Stomach (tissue), 19 donors: ENCODE data around the gene SEMA4D. TPM values are rescaled to one million over a fixed set of nuclear protein-coding genes. Genes with fewer than 3 reads are reported as not detected.

Experiments used
- DNase-seq, 2 donors: peaks; one replicate each; pipeline versions ENCODE4 v3.0.0 to v3.0.0-alpha.2; 2013 to 2019
- H3K27ac ChIP-seq, 5 donors: fragments of 200-600 bp in 4 of 5; sonication (generic) in 4 of 5; one replicate each; pipeline ENCODE4 v1.5.1; 2013 to 2019; ENCODE audit warnings: mild to moderate bottlenecking in 1 of 5, moderate library complexity in 1 of 5
- H3K27me3 ChIP-seq, 3 donors: fragments of 200-600 bp; sonication (generic); one replicate each; pipeline ENCODE4 v1.5.1; 2017 to 2019; ENCODE audit warnings: mixed run types in 1 of 3
- H3K36me3 ChIP-seq, 4 donors: fragments of 200-600 bp; sonication (generic); 1 replicate in 3 of 4; 2 replicates in 1 of 4; pipeline ENCODE4 v1.5.1; 2016 to 2019
- H3K4me1 ChIP-seq, 4 donors: fragments of 200-600 bp; sonication (generic); one replicate each; pipeline ENCODE4 v1.5.1; 2016 to 2019
- H3K4me3 ChIP-seq, 4 donors: fragments of 200-600 bp; sonication (generic) in 3 of 4; one replicate each; pipeline ENCODE4 v1.5.1; 2016 to 2019; ENCODE audit warnings: mild to moderate bottlenecking in 1 of 4
- H3K9me3 ChIP-seq, 4 donors: fragments of 200-600 bp; sonication (generic); one replicate each; pipeline ENCODE4 v1.5.1; 2016 to 2019
- CTCF ChIP-seq, 7 experiments: fragments of 450-650 bp in 4 of 7; fragments of 200-600 bp in 3 of 7; sonication (generic) in 3 of 7; IDR thresholded peaks; one replicate each; pipeline ENCODE4 v1.5.1; 2016 to 2019; ENCODE audit warnings: antibody characterized with exemption in 7 of 7, control low read depth in 2 of 7, mild to moderate bottlenecking in 1 of 7
- EP300 ChIP-seq: sonication (generic); formaldehyde crosslinking; IDR thresholded peaks from one replicate; pipeline ENCODE4 v1.6.1; 2017; ENCODE audit warnings: antibody characterized with exemption
- POLR2A ChIP-seq, 4 donors: fragments of 450-650 bp; IDR thresholded peaks; one replicate each; pipeline ENCODE4 v1.6.1; 2016; ENCODE audit warnings: antibody characterized with exemption in 4 of 4, control low read depth in 2 of 4, mild to moderate bottlenecking in 1 of 4, moderate library complexity in 1 of 4
- POLR2AphosphoS5 ChIP-seq, 3 donors: sonication (generic); formaldehyde crosslinking; IDR thresholded peaks; one replicate each; pipeline ENCODE4 v1.6.1; 2016; ENCODE audit warnings: antibody characterized with exemption in 3 of 3
- WGBS, 5 donors: extraction: QIAGEN DNeasy Blood & Tissue Kit in 3 of 5; methylation state at CpG; one replicate each; pipeline versions ENCODE4 v1.1.5 to v1.1.7; 2013 to 2018; 5-methylcytosine and 5-hydroxymethylcytosine counted together
- intact Hi-C: fragments of 100-400 bp; cut with DNase I; formaldehyde crosslinking; loops from one replicate; pipeline ENCODE4 v1.15.1; 2023; ENCODE audit warnings: low total_unique reads
- long read RNA-seq, 10 donors: transcript quantifications; one replicate each; lab custom pipeline, GENCODE V29; 2026
- polyA plus RNA-seq, 3 donors: library from polyadenylated mRNA; stranded (reverse); fragments of 200-250 nt; gene quantifications; one replicate each; pipeline ENCODE4 v1.2.3, GENCODE V29; 2013
- total RNA-seq, 5 donors: library from RNA; depleted of rRNA; stranded (reverse); fragments of >200 nt; gene quantifications; one replicate each; pipeline versions ENCODE4 v1.1.0 to v1.2.3, GENCODE V29; 2014 to 2016
- donor health status: healthy with polysubstance abuse.
- donor health status: Bipolar disorder and iron deficiency.
- donor health status: healthy.

Gene SEMA4D
- 10 to 100 TPM; 11.1 to 43.3 (median 28.8) TPM for total RNA-seq
- polyA plus RNA-seq: 10 to 100 TPM in 1 of 3 donors, 1 to 10 TPM in 2; 4.9 to 10.9 (median 8.4) TPM
- long read RNA-seq, donor 1: 0 reads
- long read RNA-seq, donor 2, partial matches to known transcripts: 0 of 3 reads
- long read RNA-seq, donor 2, other reads (novel, unspliced or antisense): 0 of 3 reads
- long read RNA-seq, donor 3: 0 reads
- long read RNA-seq, donor 4: 0 reads
- long read RNA-seq, donor 5, full-length matches to known transcripts: 3 of 3 reads
- long read RNA-seq, donor 5, partial matches to known transcripts: 0 of 3 reads
- long read RNA-seq, donor 5, other reads (novel, unspliced or antisense): 0 of 3 reads
- long read RNA-seq, donor 6, full-length matches to known transcripts: 7 of 7 reads
- long read RNA-seq, donor 6, partial matches to known transcripts: 0 of 7 reads
- long read RNA-seq, donor 6, other reads (novel, unspliced or antisense): 0 of 7 reads
- long read RNA-seq, donor 7: 0 reads
- long read RNA-seq, donor 8, partial matches to known transcripts: 0 of 2 reads
- long read RNA-seq, donor 8, other reads (novel, unspliced or antisense): 0 of 2 reads
- long read RNA-seq, donor 9: 0 reads
- long read RNA-seq, donor 10, partial matches to known transcripts: 0 of 1 reads
- long read RNA-seq, donor 10, other reads (novel, unspliced or antisense): 0 of 1 reads

GRCh38 chr9:89497978-89498851 lies at the start of gene SEMA4D:
Gene SEMA4D (minus strand): TSS chr9:89498113. CDS start chr9:89405456, 92,657 bp downstream.
- peak; percentile 84 to 91 for DNase-seq
- 10 to 47% (median 11%) methylated on average over 8 to 35 of the region's 42 CpGs for WGBS, 5 donors
- peak within 1 kb of the TSS; percentile 77 to 97 (median 88) for H3K4me3 ChIP-seq
- H3K27me3 ChIP-seq: no peaks in the 10 kb centered on the region
- H3K4me1 ChIP-seq: peaks cover 34 to 58% (median 42%) of the 10 kb centered on the region in 4 donors
- peak within 1 kb of the TSS; percentile 81 to 93 (median 85) for H3K27ac ChIP-seq
- no peaks in the 10 kb centered on the region for H3K9me3 ChIP-seq
- no peaks in the 10 kb centered on the region for H3K36me3 ChIP-seq
- intact Hi-C loops: no loop called here
- TF ChIP-seq CTCF (IDR thresholded peaks at IDR 0.05) (no peak), EP300 (no peak), POLR2A (IDR thresholded peaks at IDR 0.05) (no peak), POLR2AphosphoS5 (IDR thresholded peaks at IDR 0.05) (no peak)

GRCh38 chr9:89547000-89547399 lies 49.1 kb upstream of the SEMA4D start:
- TF ChIP-seq EP300: no peak
- no peak for TF ChIP-seq CTCF (IDR thresholded peaks at IDR 0.05)
- no peak for TF ChIP-seq POLR2AphosphoS5 (IDR thresholded peaks at IDR 0.05)
- TF ChIP-seq POLR2A (IDR thresholded peaks at IDR 0.05): no peak
- WGBS, 5 donors: 94 to 100% (median 98%) methylated on average over 1 of the region's 1 CpG
- H3K9me3 ChIP-seq: peaks cover 0 to 13% (median 9%) of the 10 kb centered on the region in 4 donors
- peaks cover 0 to 7% (median 0%) of the 10 kb centered on the region in 4 donors for H3K4me1 ChIP-seq
- intact Hi-C loops: no loop called here
- no peaks in the 10 kb centered on the region for H3K27me3 ChIP-seq
- H3K4me3 ChIP-seq: no peak overlapping the region
- DNase-seq: no peak
- H3K27ac ChIP-seq: no peak overlapping the region
- no peaks in the 10 kb centered on the region for H3K36me3 ChIP-seq

- H3K27me3 ChIP-seq: no peaks in the 10 kb centered on the region
- H3K4me1 ChIP-seq: peaks cover 0 to 7% (median 0%) of the 10 kb centered on the region in 4 donors
- TF ChIP-seq EP300 (no peak), POLR2A (IDR thresholded peaks at IDR 0.05) (no peak), CTCF (IDR thresholded peaks at IDR 0.05) (no peak), POLR2AphosphoS5 (IDR thresholded peaks at IDR 0.05) (no peak)
- H3K9me3 ChIP-seq: peaks cover 0 to 13% (median 9%) of the 10 kb centered on the region in 4 donors
- no peak overlapping the region for H3K27ac ChIP-seq
- WGBS, 5 donors: 72 to 82% (median 78%) methylated on average over 5 of the region's 5 CpGs
- H3K4me3 ChIP-seq: no peak overlapping the region
- H3K36me3 ChIP-seq: no peaks in the 10 kb centered on the region
- intact Hi-C loops: no loop called here
- no peak for DNase-seq
Measured at GRCh38 chr9:89544279-89544661, 46.4 kb upstream of the SEMA4D start.
